ENCODE measurements around the gene ALOXE3. TPM values are rescaled to one million over a fixed set of nuclear protein-coding genes. Genes with fewer than 3 reads are reported as not detected.

The ALOXE3 gene
- total RNA-seq, 1 donor from 2014 or later = not detected

GRCh38 chr17:8163978-8164814, 45.9 kb upstream of the ALOXE3 start:
- peaks cover 15% of the 10 kb centered on the region for H3K27me3 Mint-ChIP-seq (ENCODE audit: unreplicated experiment)
- peak overlapping the region; percentile 42 for H3K27ac Mint-ChIP-seq (ENCODE audit: unreplicated experiment)
- DNase-seq (ENCODE audit: low spot score) = no peak
- H3K36me3 Mint-ChIP-seq (ENCODE audit: low read depth, unreplicated experiment) = peaks cover 14% of the 10 kb centered on the region
- H3K4me1 Mint-ChIP-seq (ENCODE audit: unreplicated experiment) = peaks cover 38% of the 10 kb centered on the region
- no peak for TF ChIP-seq CTCF (IDR thresholded peaks at IDR 0.05; ENCODE audit: unreplicated experiment)
- H3K4me3 Mint-ChIP-seq (ENCODE audit: unreplicated experiment) = peak overlapping the region; percentile 94
- no peaks in the 10 kb centered on the region for H3K9me3 Mint-ChIP-seq (ENCODE audit: unreplicated experiment)

- Mint-ChIP-seq H3K9me3 (ENCODE audit: unreplicated experiment) (no peaks in the 10 kb centered on the region), H3K36me3 (ENCODE audit: low read depth, unreplicated experiment) (peaks cover 14% of the 10 kb centered on the region), H3K27ac (ENCODE audit: unreplicated experiment) (peak overlapping the region; percentile 82), H3K4me3 (ENCODE audit: unreplicated experiment) (peak overlapping the region; percentile 94), H3K27me3 (ENCODE audit: unreplicated experiment) (peaks cover 13% of the 10 kb centered on the region), H3K4me1 (ENCODE audit: unreplicated experiment) (peaks cover 41% of the 10 kb centered on the region)
- no peak for DNase-seq (ENCODE audit: low spot score)
- no peak for TF ChIP-seq CTCF (IDR thresholded peaks at IDR 0.05; ENCODE audit: unreplicated experiment)
Measured at GRCh38 chr17:8162997-8163977, 45.0 kb upstream of the ALOXE3 start.

- TF ChIP-seq CTCF (IDR thresholded peaks at IDR 0.05; ENCODE audit: unreplicated experiment) = no peak
- DNase-seq (ENCODE audit: low spot score) = peak; percentile 84
- Mint-ChIP-seq H3K27me3 (ENCODE audit: unreplicated experiment) (peaks cover 13% of the 10 kb centered on the region), H3K9me3 (ENCODE audit: unreplicated experiment) (no peaks in the 10 kb centered on the region), H3K4me3 (ENCODE audit: unreplicated experiment) (peak within 1 kb of the TSS; percentile 94), H3K4me1 (ENCODE audit: unreplicated experiment) (peaks cover 41% of the 10 kb centered on the region), H3K27ac (ENCODE audit: unreplicated experiment) (peak within 1 kb of the TSS; percentile 82), H3K36me3 (ENCODE audit: low read depth, unreplicated experiment) (peaks cover 14% of the 10 kb centered on the region)
Measured at GRCh38 chr17:8162233-8162996, 44.1 kb upstream of the ALOXE3 start, which contains the start of gene VAMP2. VAMP2 (minus strand) TSS chr17:8162948; CDS start chr17:8162879, 69 bp downstream.

GRCh38 chr17:8161289-8162232, 43.2 kb upstream of the ALOXE3 start:
- no peak for TF ChIP-seq CTCF (IDR thresholded peaks at IDR 0.05; ENCODE audit: unreplicated experiment)
- H3K4me3 Mint-ChIP-seq (ENCODE audit: unreplicated experiment) = peak overlapping the region; percentile 91
- peaks cover 41% of the 10 kb centered on the region for H3K4me1 Mint-ChIP-seq (ENCODE audit: unreplicated experiment)
- DNase-seq (ENCODE audit: low spot score) = no peak
- peak overlapping the region; percentile 67 for H3K27ac Mint-ChIP-seq (ENCODE audit: unreplicated experiment)
- peaks cover 13% of the 10 kb centered on the region for H3K27me3 Mint-ChIP-seq (ENCODE audit: unreplicated experiment)
- H3K36me3 Mint-ChIP-seq (ENCODE audit: low read depth, unreplicated experiment) = peaks cover 14% of the 10 kb centered on the region
- no peaks in the 10 kb centered on the region for H3K9me3 Mint-ChIP-seq (ENCODE audit: unreplicated experiment)
